Measurements from ENCODE around the gene PKMYT1. TPM values are rescaled to one million over a fixed set of nuclear protein-coding genes. Genes with fewer than 3 reads are reported as not detected.
"Not testable (repeated sequence)": the region's sequence is repeated elsewhere in the genome, so short reads cannot be mapped to it uniquely, and the experiment has no call there.

PKMYT1 gene
- total RNA-seq, 1 donor from 2014 or later = 125 TPM

DNA sequence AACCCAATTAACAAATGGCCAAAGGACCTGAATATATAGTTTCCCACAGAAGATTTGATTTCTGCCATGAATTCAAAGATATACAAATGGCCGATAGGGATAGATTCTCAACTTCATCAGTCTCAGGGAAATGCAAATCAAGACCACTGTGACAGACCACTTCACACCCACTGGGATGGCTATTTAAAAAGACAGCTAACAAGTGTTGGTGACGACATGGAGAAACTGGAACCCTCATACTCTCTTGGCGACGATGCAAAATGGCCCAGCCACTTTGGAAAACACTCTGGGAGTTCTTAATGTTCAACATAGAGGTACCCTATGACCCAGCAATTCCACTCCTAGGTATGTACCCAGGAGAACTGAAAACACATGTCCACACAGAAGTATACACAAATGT is 33.6 kb downstream of the PKMYT1 start:
- intact Hi-C loops (cut with micrococcal nuclease) = no loop called here

DNA sequence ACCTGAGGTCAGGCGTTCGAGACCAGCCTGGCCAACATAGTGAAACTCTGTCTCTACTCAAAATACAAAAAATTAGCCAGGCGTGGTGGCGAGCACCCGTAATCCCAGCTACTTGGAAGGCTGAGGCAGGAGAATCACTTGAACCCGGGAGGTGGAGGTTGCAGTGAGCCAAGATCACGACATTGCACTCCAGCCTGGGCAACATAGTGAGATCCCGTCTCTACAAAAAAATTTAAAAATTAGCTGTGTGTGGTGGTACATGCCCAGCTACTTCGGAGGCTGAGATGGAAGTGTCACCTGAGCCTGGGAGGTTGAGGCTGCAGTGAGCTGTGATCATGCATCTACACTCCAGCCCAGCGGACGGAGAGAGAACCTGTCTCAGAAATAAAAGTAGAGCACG is 36.5 kb downstream of the PKMYT1 start:
- intact Hi-C loops (cut with micrococcal nuclease) = not testable (repeated sequence)

DNA sequence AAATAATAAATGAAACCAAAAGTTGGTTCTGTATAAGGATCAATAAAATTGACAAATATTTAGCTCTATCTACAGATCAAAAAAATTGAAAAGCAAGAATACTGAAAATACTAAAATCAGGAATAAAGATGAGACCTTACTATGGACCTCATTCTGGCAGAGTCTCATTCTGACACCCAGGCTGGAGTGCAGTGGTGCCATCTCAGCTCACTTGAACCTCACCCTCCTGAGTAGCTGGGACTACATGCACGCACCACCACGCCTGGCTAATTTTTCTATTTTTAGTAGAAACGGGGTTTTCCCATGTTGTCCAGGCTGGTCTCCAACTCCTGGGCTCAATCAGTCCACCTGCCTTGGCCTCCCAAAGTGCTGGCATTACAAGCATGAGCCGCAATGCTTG is 38.2 kb downstream of the PKMYT1 start:
- intact Hi-C loops (cut with micrococcal nuclease) = no loop called here

DNA sequence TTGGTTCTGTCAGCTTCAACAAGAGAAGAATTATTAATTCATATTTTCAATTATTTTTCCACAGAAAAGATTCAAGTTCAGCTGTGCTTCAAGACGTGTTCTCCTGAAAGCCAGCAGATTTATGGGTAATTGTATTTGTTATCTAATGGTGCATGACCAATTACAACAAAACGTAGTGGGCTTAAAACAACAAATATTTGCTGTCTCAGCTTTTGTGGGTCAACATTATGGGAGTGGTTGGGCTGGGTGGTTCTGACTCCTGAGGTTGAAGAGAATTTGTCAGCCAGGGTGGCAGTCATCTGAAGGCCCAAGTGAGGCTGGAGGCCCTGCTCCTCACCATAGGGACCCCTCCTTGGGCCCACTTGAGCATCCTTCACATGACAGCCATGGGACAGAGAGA is 40.3 kb downstream of the PKMYT1 start:
- intact Hi-C loops (cut with micrococcal nuclease) = no loop called here

DNA sequence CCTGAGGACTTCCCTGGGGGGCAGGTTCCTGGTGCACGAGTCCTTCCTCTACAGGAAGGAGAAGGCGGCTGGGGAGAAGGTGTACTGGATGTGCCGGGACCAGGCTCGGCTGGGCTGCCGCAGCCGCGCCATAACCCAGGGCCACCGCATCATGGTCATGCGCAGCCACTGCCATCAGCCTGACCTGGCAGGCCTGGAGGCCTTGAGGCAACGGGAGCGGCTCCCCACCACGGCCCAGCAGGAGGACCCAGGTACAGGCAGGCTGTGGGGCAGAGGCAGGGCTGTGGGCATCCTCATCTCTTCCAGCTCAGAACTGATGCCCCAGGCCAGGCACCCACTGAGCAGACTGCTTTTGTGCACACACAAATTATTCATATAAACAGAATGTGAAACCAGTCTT is 42.0 kb downstream of the PKMYT1 start:
- intact Hi-C loops (cut with micrococcal nuclease) = no loop called here

DNA sequence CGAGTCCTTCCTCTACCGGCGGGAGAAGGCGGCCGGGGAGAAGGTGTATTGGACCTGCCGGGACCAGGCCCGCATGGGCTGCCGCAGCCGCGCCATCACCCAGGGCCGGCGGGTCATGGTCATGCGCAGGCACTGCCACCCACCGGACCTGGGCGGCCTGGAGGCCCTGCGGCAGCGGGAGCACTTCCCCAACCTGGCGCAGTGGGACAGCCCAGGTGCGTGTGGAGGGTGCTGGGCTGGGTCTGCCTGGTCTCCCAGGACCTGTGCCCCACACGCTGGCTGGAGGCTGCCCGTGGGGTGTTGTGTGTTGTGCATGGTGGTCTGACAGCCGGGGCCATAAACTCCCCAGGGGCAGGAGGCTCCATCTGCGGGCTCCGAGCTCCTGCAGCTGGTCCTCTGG is 43.1 kb downstream of the PKMYT1 start:
- intact Hi-C loops (cut with micrococcal nuclease) = no loop called here

DNA sequence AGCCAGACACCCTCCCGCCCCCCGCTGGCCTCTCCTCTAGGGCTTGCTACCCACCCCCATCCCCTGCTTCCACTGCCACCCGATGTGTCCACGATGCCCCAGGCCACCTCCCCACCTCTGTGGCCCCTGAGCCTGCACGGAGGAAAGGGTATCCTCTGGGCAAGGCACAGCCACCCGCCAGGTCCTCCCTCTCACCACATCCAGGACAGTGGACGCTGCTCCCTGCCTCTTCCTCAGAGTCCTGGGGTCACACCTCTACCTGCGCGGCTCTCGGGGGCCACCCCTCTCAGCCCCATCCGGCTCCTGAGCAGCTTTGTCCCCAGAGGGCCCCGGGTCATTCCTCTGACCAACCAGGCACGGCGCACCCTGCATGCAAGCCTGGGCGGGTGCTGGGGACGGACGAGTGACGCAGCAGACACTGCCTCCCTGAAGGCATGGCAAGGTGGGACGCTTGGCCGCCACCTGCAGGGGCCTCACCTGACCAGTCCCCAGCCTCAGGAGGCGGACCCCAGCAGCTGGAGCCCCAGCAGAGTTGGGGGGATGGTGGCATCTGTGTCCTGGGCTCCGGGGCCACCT is 43.7 kb downstream of the PKMYT1 start:
- intact Hi-C loops (cut with micrococcal nuclease) = no loop called here

DNA sequence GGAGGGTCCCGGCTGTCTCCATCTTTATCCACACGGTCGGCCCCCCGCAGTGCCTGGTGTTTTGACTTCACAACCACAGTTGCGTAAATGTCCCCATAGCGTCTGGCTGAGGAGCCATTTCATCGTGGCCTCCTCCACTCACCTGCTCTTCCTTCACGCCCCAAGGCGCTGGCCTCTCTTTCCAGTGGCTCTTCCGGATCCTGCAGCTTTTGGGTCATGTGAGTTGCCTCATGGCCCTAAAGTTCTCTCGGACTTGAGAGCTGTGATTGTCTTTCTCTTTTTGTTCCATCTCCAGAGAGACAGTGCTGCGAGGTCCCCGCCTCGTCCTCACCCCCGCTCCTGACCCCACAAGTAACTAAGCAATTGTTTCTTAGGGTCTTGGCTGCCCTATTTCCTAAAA is 45.8 kb downstream of the PKMYT1 start:
- intact Hi-C loops (cut with micrococcal nuclease) = no loop called here

DNA sequence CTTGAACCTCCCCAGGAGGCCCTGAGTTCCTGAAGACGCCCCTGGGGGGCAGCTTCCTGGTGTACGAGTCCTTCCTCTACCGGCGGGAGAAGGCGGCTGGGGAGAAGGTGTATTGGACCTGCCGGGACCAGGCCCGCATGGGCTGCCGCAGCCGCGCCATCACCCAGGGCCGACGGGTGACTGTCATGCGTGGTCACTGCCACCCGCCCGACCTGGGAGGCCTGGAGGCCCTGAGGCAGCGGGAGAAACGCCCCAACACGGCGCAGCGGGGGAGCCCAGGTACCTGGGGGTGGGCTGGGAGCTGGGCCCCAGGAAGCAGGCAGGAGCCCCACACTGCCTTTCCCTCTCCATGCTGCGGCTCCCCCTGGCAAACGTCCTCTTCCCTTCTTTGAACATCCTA is 46.5 kb downstream of the PKMYT1 start:
- intact Hi-C loops (cut with micrococcal nuclease) = no loop called here

DNA sequence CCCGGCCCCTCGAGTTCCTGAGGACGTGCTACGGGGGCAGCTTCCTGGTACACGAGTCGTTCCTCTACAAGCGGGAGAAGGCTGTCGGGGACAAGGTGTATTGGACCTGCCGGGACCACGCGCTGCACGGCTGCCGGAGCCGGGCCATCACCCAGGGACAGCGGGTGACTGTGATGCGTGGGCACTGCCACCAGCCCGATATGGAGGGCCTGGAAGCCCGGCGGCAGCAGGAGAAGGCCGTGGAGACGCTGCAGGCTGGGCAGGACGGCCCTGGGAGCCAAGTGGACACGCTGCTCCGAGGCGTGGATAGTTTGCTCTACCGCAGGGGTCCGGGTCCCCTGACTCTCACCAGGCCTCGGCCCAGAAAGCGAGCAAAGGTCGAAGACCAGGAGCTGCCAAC is 47.1 kb downstream of the PKMYT1 start:
- intact Hi-C loops (cut with micrococcal nuclease) = no loop called here

DNA sequence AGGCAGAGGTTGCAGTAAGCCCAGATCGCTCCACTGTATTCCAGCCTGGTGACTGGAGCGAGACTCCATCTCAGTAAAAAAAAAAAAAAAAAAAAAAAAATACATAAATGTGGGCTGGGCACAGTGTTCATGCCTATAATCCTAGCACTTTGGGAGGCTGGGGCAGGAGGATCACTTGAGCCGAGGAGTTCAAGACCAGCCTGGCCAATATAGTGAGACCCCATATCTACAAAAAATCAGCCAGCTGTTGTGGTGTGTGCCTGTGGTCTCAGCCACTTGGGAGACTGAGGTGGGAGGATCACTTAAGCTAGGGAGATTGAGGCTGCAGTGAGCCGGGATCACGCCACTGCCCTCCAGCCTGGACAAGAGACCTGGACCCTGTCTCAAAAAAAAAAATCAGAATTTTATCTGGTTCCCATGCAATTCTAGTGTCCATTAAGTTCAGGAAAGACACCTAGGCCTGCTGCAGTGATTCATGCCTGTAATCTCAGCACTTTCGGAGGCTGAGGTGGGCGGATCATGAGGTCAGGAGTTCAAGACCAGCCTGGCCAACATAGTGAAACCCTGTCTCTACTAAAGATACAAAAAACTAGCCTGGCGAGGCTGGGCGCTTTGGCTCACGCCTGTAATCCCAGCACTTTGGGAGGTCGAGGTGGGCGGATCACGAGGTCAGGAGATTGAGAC is 48.9 kb downstream of the PKMYT1 start:
- intact Hi-C loops (cut with micrococcal nuclease) = not testable (repeated sequence)

DNA sequence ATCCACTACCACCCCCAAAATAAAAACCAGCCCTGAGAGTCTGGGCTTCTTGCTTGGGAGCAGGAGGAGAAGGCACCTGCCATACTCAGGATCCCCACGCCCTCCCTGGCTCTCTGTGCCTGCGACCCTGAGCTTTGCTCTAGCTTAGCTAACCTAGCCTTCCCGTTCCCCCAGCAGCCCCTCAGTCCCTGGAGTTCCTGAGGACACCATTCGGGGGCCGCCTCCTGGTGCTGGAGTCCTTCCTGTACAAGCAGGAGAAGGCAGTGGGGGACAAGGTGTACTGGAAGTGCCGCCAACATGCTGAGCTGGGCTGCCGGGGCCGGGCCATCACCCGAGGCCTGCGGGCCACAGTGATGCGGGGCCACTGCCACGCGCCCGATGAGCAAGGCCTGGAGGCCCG is 50.0 kb downstream of the PKMYT1 start:
- intact Hi-C loops (cut with micrococcal nuclease) = no loop called here

DNA sequence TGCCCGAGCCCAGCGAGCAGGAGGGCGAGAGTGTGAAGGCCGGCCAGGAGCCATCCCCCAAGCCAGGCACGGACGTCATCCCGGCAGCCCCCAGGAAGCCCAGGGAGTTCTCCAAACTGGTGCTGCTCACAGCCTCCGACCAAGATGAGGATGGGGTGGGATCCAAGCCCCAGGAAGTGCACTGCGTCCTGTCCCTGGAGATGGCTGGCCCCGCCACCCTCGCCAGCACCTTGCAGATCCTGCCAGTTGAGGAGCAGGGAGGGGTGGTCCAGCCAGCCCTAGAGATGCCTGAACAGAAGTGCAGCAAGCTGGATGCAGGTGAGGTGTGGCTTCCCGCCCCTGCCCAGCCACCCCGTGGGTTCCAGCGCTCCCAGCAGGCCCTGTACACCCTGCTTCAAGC is 50.6 kb downstream of the PKMYT1 start:
- intact Hi-C loops (cut with micrococcal nuclease) = loop anchor here (10.0 kb wide), 1 partner anchor 155 kb away; the partner anchor contains the start of gene ELOB

DNA sequence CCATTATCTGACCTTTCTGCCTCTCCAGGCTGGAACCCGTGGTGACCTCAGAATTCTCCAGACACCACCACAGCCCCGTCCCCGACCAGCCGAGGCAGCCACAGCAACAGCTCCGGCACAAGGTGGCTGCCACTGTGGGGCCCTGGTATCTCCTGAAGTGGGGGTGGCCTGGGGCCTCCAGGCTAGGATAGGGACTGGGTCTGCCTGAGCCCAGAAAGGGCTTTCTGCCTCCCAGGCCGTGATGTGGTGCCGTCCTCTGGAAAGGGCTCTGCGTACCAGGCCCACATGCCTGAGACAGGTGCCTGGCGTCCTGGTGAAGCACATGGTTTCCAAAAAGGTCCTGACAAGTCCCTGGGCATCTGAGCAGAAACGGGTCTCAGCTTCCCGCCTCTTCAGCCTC is 51.5 kb downstream of the PKMYT1 start:
- intact Hi-C loops (cut with micrococcal nuclease) = loop anchor here (10.0 kb wide), 1 partner anchor 154 kb away; the partner anchor contains the start of gene ELOB

DNA sequence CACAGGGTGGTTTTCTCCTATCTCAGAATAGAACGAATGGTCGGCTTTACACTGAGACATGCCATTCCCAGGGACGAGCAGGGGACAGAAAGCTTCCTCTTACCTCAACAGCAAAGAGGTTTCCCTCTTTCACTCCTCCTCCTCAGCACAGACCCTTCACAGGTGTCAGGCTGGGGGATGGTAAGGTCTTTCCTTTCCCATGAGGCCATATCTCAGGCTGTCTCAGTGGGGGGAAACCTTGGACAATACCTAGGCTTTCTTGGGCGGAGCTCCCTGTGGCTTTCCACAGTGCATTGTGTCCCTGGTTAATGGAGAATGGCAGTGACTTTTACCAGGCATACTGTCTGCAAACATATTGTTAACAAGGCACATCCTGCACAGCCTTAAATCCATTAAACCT is 52.1 kb downstream of the PKMYT1 start:
- intact Hi-C loops (cut with micrococcal nuclease) = loop anchor here (10.0 kb wide), 1 partner anchor 153 kb away; the partner anchor contains the start of gene ELOB

DNA sequence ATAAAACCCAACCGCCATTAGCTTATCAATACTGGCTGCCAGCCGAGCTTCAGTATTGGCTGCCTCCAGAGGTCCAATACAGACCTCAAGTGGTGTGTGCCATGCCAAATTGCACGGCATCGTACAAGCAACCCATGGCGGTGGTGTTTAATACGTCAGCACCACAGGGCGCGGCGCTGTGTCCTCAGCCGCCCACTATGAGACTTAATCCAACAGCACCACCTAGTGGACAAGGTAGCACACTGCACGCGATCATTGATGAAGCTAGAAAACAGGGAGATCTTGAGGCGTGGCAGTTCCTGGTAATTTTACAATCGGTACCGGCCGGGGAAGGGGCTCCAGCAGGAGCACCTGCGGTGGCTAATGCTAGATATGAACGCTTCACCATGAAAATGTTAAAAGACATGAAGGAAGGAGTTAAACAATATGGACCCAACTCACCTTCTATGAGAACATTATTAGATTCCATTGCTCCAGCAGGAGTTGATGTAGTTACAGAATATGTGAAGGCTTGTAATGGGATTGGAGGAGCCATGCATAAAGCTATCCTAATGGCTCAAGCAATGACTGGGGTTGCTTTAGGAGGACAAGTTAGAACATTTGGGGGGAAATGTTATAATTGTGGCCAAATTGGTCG is 53.1 kb downstream of the PKMYT1 start:
- intact Hi-C loops (cut with micrococcal nuclease) = loop anchor here (1.0 to 10.0 kb wide), 3 partner anchors 22 to 152 kb away; partner anchors contain the start of gene ELOB

DNA sequence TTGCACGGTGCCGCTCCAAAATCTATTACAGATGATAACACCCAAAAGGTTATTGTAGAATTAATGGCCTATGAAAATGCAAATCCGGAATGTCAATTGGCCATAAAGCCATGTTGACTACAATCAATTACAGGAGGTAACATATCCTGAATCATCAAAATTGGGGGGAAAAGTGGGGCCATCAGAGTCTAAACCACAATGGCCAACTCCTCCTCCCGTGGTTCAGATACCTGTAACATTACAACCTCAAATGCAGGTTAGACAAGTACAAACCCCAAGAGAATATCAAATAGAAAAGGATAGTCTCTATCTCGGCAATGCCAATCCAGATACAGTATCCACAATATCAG is 53.6 kb downstream of the PKMYT1 start:
- intact Hi-C loops (cut with micrococcal nuclease) = loop anchor here (2.0 to 10.0 kb wide), 2 partner anchors 52 to 152 kb away; partner anchors contain the start of gene ELOB

DNA sequence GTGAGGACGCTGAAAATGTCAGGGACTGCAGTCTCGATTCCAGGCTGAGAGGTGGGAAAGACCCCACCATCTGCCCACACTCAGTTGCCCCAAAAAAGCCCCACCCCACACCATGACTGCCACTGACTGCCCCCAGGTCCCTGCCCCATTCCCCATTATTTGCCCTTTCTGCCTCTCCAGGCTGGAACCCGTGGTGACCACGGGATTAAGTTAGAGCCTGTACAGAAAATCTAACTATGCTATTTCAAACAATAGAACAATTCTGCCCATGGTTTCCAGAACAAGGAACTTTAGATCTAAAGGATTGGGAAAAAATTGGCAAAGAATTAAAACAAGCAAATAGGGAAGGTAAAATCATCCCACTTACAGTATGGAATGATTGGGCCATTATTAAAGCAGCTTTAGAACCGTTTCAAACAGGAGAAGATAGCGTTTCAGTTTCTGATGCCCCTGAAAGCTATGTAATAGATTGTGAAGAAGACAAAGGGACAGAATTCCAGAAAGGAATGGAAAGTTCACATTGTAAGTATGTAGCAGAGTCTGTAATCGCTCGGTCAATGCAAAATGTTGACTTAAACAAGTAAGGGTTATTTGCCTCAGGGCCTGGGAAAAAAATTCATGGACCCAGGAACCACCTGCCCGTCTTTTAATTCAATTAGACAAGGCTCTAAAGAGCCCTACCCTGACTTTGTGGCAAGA is 54.1 kb downstream of the PKMYT1 start:
- intact Hi-C loops (cut with micrococcal nuclease) = loop anchor here (2.0 to 10.0 kb wide), 2 partner anchors 51 to 151 kb away; partner anchors contain the start of gene ELOB

DNA sequence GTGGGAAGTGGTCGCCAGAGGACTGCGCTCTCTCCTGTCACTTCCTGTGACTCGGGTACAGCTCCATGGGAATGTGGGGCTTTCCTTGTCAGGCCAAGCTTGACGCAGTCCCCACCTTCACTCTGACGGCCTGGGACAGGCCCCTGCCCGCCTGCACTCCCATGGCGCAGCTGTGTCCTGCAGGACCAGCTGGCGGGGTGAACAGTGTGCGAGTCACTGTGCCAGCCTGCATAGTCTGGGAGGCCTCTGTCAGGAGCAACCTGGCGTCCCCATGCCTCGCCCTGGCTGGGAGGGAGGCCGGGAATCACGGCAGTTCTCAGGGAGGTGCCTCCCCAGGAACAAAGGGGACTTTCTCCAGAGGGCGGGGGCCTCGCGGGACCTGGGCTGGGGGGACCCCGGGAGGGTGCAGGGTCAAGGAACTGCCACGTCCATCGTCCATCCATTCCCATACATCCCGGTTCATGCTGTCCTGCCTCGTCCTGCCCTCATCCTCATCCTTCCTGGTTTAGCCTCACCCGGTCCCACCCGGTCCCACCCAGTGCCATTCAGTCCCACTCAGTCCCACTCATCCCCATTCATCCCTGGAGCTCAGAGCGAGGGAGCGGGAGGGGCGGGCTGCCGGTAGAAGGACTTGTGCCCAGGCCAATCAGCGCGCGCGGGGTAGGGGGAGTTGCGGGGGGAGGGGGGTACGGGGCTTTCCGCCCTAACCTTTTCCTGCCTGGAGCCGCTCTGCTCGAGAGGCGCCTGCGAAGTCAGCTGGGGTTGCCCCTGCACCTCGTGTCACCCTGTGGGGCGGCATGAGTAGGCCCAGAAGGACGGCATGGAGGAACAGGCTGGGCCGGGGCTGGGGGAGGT is 55.1 kb downstream of the PKMYT1 start:
- intact Hi-C loops (cut with micrococcal nuclease) = loop anchor here (10.0 kb wide), 1 partner anchor 150 kb away; the partner anchor contains the start of gene ELOB

DNA sequence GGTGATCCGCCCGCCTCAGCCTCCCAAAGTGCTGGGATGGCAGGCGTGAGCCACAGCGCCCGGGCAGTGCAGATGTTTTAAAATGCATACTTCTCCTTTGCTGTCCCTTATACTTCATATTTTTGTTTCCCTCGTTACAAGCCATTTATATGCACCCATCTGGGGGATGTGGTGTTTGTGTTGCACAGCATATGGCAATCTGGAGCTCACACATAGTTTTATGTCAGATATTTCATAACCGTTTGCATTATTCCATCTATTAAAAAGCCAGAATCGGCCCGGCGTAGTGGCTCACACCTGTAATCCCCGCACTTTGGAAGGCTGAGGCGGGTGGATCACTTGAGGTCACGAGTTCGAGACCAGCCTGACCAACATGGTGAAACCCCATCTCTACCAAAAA is 56.8 kb downstream of the PKMYT1 start:
- intact Hi-C loops (cut with micrococcal nuclease) = loop anchor here (10.0 kb wide), 1 partner anchor 149 kb away; the partner anchor contains the start of gene ELOB

All from T-helper 2 cell treated with Interferon-gamma antibody and Interleukin-4, amounts not matched to agents 100 ng/mL and 5 ng/mL, for 36 hours (primary cell).